Fibroblast of pulmonary artery (primary cell): ENCODE measurements around the gene KHDRBS2.

Source experiments
- DNase-seq: peaks from one replicate; pipeline ENCODE4 v3.0.0-alpha.2; 2010; ENCODE audit warnings: low read depth
- H3K4me3 ChIP-seq: replicated peaks from 2 replicates; pipeline ENCODE4 v1.5.1; 2011; ENCODE audit warnings: low read depth, mild to moderate bottlenecking, control low read depth, low read length, moderate library complexity
- TF ChIP-seq, protein P1 (sequence below): IDR thresholded peaks from 2 replicates; pipeline ENCODE4 v1.5.1; 2011; ENCODE audit warnings: mild to moderate bottlenecking, control low read depth, low read length, inconsistent platforms; ENCODE audit errors: missing control alignments

Gene KHDRBS2

DNA sequence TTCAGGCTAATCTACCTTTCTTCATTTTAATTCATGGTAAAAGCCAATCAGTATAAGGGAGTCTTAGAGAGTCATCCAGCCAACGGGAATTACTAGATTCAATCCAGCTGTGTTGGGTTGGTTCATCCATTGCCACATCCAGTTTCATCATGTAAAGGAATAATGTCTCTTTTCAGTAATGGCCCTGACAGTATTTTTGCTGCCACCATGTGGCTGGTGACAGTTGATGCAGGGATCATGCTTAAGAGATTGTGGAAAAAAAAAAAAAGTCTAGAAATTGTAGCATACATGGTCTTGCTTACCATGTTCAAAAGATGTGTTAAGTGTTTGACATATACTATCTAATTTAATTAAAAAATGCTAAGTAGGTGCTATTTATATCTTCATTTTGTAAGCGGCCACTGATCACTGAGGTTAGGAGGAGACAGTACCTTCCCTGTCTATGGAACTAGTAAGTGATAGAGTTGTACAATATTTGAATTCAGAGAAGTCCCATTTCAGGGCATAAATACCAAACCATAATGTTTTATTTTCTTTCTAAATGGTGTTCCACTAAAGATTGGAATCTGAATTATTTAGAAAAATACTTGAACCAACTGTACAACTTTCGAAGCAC lies 135.9 kb downstream of the KHDRBS2 start:
- TF ChIP-seq, protein P1, sequence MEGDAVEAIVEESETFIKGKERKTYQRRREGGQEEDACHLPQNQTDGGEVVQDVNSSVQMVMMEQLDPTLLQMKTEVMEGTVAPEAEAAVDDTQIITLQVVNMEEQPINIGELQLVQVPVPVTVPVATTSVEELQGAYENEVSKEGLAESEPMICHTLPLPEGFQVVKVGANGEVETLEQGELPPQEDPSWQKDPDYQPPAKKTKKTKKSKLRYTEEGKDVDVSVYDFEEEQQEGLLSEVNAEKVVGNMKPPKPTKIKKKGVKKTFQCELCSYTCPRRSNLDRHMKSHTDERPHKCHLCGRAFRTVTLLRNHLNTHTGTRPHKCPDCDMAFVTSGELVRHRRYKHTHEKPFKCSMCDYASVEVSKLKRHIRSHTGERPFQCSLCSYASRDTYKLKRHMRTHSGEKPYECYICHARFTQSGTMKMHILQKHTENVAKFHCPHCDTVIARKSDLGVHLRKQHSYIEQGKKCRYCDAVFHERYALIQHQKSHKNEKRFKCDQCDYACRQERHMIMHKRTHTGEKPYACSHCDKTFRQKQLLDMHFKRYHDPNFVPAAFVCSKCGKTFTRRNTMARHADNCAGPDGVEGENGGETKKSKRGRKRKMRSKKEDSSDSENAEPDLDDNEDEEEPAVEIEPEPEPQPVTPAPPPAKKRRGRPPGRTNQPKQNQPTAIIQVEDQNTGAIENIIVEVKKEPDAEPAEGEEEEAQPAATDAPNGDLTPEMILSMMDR = peak; percentile 44
- peak; percentile 43 for DNase-seq
- no peak overlapping the region for H3K4me3 ChIP-seq

GRCh38 chr6:62146954-62147853 lies 138.8 kb downstream of the KHDRBS2 start:
- TF ChIP-seq, protein P1 = no peak
- no peak for DNase-seq
- no peak overlapping the region for H3K4me3 ChIP-seq

GRCh38 chr6:62129127-62129526 lies 156.9 kb downstream of the KHDRBS2 start:
- TF ChIP-seq, protein P1 = no peak
- no peak overlapping the region for H3K4me3 ChIP-seq
- DNase-seq = no peak

GRCh38 chr6:62119401-62119800 lies 166.6 kb downstream of the KHDRBS2 start:
- TF ChIP-seq, protein P1 = no peak
- no peak overlapping the region for H3K4me3 ChIP-seq
- DNase-seq = no peak

- no peak overlapping the region for H3K4me3 ChIP-seq
- DNase-seq = no peak
- TF ChIP-seq, protein P1 = no peak
Measured at GRCh38 chr6:62103186-62103859, 182.7 kb downstream of the KHDRBS2 start.

DNA sequence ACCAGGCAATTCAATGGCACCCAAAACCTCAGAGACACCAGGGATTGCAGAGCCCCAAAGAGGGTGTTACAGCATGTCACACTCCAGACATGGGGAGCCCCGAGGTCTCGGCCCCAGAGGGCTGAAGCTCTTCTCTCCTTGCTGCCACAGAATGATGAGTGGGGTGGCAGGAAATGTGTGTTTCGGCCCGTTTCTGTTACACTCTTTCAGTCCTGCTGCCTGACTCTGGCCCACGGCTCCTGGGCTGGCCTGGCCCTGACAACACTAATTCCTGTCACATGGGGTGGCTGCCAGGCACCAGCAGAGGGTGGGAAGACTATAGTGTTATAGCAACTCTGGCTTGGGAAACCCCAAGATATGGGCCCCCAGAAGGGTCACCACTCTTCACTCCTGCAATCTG lies 183.6 kb downstream of the KHDRBS2 start:
- no peak for DNase-seq
- no peak overlapping the region for H3K4me3 ChIP-seq
- TF ChIP-seq, protein P1 = no peak
